ENCODE results near the gene SSC4D. TPM values are rescaled to one million over a fixed set of nuclear protein-coding genes. Genes with fewer than 3 reads are reported as not detected.

Gene SSC4D
- total RNA-seq, 1 experiment from 2014 or later = 0.29 TPM

DNA sequence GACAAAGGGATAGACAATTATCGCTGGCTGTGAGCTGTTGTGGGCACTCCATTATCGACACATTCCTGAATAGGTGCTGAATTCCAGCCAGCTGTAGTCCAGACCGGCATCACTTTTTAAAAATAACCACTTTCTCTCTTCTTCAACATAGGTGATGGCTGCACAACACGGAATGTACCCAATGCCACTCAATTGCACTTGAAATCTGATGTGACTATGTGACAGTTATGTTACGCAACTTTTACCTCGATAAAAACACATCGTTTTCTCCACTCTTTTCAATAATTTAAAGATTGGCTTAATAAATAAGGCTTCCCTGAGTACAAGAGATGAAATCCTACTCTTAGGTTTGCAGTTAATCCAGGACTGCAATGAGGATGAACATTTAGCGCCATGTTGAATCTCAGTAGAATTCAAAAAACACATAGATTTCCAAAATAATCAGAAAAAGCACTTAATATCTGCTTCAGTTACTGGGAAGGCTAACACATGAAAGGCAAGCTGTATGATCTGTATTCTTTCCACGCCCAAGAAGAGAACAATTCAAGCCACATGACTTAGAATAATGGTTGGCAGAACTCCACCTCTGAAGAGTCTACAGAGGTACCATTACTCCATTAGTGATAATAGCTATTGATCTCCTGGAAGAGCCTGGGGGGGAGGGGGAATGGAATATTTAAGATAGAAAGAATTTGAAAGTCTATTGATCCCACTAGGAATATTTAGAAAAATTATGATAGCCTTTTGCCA lies 54.3 kb downstream of the SSC4D start:
- no peak for DNase-seq (ENCODE audit: low read depth)

- no peak for DNase-seq (ENCODE audit: low read depth)
Observed at GRCh38 chr7:76354516-76354915, 55.0 kb downstream of the SSC4D start.

GRCh38 chr7:76353744-76354143 lies 55.8 kb downstream of the SSC4D start:
- DNase-seq (ENCODE audit: low read depth) = no peak

DNA sequence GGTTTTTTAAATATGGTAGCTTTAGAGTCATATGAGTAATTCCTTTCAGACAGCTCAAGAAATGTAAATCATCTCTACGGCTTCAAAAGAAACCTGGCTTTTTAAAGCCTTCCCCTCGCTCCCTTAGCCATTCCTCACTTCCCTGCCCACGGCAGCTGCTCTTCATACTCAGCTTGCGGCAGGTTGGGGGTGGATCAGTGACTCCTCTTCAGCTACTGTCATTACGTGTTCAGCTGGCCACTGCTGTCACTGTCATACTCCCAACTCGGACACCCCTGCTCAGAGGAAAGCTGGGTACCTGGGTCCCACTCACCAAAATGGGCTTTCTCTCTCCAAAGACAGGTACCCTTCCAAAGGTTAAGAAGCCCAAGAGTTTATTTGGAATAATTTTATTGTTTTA lies 57.3 kb downstream of the SSC4D start:
- DNase-seq (ENCODE audit: low read depth) = peak; percentile 93

GRCh38 chr7:76351372-76351771 lies 58.1 kb downstream of the SSC4D start:
- no peak for DNase-seq (ENCODE audit: low read depth)

GRCh38 chr7:76349313-76349885 lies 60.1 kb downstream of the SSC4D start:
- DNase-seq (ENCODE audit: low read depth) = no peak

GRCh38 chr7:76347710-76348109 lies 61.8 kb downstream of the SSC4D start:
- no peak for DNase-seq (ENCODE audit: low read depth)

DNA sequence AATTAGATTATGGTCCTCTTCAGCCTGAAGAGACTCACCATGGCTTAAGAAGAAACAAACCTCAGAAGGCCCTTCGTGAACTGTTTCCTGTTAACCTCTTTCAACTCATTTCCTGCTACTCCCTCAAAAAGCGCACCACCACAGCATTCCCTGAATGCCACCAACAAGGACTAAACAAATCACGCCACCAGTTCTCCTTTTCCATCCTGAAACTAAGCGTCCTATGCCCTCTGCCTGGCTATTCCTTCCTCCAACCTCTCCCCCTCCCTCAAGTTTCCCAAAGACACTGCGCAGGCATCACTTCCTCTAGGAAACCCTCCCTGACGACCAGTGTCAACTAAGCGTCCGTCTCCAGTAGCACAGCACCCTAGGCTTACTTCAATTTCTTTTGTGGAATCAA lies 62.7 kb downstream of the SSC4D start:
- DNase-seq (ENCODE audit: low read depth) = no peak

- DNase-seq (ENCODE audit: low read depth) = no peak
Observed at GRCh38 chr7:76346097-76346496, 63.4 kb downstream of the SSC4D start.

DNA sequence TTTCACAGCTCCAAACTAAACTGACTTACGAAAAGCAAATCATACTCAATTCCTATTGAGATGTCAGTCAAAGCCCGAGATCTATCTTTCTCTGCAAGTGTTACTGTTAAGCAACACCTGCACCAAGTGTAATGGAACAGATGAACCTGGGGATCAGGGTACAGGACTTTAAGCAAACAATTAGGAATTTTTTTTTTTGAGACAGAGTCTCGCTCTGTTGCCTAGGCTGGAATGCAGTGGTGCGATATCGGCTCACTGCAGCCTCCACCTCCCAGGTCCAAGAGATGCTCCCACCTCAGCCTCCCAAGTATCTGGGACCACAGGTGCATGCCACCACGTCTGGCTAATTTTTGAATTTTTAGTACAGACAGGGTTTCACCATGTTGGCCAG lies 65.6 kb downstream of the SSC4D start:
- no peak for DNase-seq (ENCODE audit: low read depth)

DNA sequence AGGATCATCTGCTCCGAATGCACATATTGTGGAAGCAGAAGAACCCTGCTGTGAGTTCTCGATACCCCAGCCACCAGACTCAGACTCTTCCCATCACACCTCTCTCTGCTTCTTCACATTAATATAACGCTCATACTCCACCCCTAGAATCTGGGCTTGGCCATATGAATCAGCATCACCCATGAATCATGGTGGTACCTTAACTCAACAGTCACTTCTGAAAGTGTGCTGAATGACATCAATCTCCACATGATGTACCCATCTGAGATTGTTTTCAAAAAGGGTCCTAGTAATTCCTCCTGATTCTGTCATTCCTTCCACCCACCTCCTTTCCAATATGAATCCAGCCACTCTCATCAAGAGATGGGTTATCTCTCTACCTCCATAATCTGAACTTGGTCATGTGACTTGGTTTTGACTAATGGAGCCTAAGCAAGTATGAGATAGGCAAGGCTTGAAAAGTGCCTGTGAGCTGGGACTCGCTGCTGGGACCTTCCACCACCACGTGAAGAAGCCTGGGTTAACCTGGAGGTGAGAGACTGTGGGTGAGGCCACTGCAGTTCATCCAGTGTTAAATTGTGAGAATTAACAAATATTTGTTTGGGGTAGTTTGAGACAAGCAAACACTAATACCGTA lies 66.1 kb downstream of the SSC4D start:
- peak; percentile 40 for DNase-seq (ENCODE audit: low read depth)

GRCh38 chr7:76342222-76342621 lies 67.3 kb downstream of the SSC4D start:
- no peak for DNase-seq (ENCODE audit: low read depth)

DNA sequence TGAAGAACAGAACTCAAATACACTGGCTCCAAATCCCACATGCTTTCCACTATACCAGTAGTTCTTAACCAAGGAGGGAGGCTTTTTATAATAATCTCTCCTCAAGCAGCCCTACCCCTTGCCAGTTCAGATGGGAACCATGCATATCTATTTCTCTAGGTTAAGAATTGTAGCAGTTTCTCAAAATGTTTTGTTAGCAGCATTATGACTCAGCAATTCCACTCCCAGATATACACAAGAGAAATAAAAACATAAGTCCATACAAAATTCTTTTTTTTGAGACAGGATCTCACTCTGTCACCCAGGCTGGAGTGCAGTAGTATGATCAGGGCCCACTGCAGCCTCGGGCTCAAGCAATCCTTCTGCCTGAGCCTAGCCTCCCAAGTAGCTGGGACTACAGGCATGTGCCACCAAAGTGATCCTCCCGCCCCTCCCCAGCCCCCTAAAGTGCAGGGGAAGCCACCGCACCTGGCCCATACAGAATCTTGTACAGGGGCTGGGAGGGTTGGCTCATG lies 68.8 kb downstream of the SSC4D start:
- DNase-seq (ENCODE audit: low read depth) = peak; percentile 87

Other genes starting within 250 kb of the SSC4D start
- gene SRRM3, start 207.8 kb downstream of the SSC4D start, total RNA-seq (2014; rRNA removed) = 0.40 and 1.3 TPM in 2 replicates
- gene HSPB1, start 107.0 kb downstream of the SSC4D start, total RNA-seq (2014; rRNA removed) = 189 and 208 TPM in 2 replicates
- gene YWHAG, start 50.7 kb downstream of the SSC4D start, total RNA-seq (2014; rRNA removed) = 130 and 167 TPM in 2 replicates
- gene ZP3, start 15.3 kb upstream of the SSC4D start, total RNA-seq (2014; rRNA removed) = 2.7 TPM in 1 of 2 replicates, not detected in the other
- gene DTX2, start 52.0 kb upstream of the SSC4D start, total RNA-seq (2014; rRNA removed) = 22.4 and 33.0 TPM in 2 replicates
- 0.46 TPM in 1 of 2 replicates, not detected in the other for gene UPK3B, start 100.9 kb upstream of the SSC4D start, total RNA-seq (2014; rRNA removed)
- not detected in 2 replicates for gene SPDYE16, start 133.6 kb upstream of the SSC4D start, total RNA-seq (2014; rRNA removed)
- 18.1 and 25.8 TPM in 2 replicates for gene POMZP3, start 217.6 kb upstream of the SSC4D start, total RNA-seq (2014; rRNA removed)

All from LHCN-M2 (cell line).